ENCODE measurements around the gene ASB1. TPM values are rescaled to one million over a fixed set of nuclear protein-coding genes. Genes with fewer than 3 reads are reported as not detected.

Gene ASB1
- total RNA-seq, 2 donors from 2014 or later: 49.2 to 52.3 TPM

DNA sequence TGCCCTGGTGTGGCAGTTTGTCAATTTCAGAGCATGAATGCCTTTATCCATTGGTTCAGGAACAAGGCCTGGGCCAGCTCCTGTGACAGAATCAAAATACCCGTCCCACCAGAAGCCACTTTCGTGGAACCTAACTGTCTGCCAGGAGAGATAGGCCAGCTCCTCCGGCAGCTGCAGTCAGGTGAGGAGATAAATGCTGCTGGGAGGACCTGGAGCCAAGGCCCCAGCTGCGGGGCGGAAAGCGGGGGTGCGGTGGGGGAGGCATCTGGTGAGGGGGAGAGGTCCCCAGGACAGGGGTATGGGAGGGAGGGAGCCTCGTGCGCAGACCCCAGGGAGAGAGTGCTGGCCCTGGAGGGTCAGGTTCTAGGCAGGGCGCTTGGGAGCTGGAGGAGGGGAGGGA, 4.4 kb upstream of the ASB1 start:
- Mint-ChIP-seq H3K4me1 (ENCODE audit: low read depth) (no peaks in the 10 kb centered on the region), H3K9me3 (no peaks in the 10 kb centered on the region), H3K4me3 (no peak overlapping the region), H3K27me3 (ENCODE audit: low read depth) (no peaks in the 10 kb centered on the region), H3K27ac (no peak overlapping the region), H3K36me3 (ENCODE audit: insufficient read depth in 2 of 2) (peaks cover 0 to 2% of the 10 kb centered on the region in 2 donors)
- DNase-seq (no peak), ATAC-seq (replicated peaks in 1 of 2) (no peak)

DNA sequence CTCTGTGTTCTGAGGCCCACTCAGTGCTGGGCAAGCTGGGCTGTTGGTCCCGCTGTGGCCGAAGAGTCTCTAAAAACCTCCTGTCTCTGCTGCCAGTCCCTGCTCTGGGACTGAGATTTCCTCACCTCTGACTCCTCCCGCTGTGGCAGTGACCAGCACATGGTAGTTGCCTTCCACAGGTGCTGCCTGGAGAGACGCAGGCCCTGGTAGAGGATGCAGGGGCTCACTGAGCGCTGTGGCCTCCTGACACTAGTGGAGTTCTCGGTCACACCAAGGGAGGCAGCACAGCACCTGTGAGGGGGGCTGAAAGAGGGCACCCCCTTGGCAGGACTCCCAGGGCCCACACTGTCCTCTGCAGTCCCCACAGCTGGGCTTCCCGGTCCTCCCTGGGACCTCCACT, 3.8 kb upstream of the ASB1 start:
- Mint-ChIP-seq H3K27ac (no peak overlapping the region), H3K27me3 (ENCODE audit: low read depth) (no peaks in the 10 kb centered on the region), H3K36me3 (ENCODE audit: insufficient read depth in 2 of 2) (peaks cover 0 to 4% of the 10 kb centered on the region in 2 donors), H3K4me1 (ENCODE audit: low read depth) (peaks cover 6% of the 10 kb centered on the region), H3K9me3 (no peaks in the 10 kb centered on the region), H3K4me3 (no peak overlapping the region)
- DNase-seq (no peak), ATAC-seq (replicated peaks in 1 of 2) (no peak)

DNA sequence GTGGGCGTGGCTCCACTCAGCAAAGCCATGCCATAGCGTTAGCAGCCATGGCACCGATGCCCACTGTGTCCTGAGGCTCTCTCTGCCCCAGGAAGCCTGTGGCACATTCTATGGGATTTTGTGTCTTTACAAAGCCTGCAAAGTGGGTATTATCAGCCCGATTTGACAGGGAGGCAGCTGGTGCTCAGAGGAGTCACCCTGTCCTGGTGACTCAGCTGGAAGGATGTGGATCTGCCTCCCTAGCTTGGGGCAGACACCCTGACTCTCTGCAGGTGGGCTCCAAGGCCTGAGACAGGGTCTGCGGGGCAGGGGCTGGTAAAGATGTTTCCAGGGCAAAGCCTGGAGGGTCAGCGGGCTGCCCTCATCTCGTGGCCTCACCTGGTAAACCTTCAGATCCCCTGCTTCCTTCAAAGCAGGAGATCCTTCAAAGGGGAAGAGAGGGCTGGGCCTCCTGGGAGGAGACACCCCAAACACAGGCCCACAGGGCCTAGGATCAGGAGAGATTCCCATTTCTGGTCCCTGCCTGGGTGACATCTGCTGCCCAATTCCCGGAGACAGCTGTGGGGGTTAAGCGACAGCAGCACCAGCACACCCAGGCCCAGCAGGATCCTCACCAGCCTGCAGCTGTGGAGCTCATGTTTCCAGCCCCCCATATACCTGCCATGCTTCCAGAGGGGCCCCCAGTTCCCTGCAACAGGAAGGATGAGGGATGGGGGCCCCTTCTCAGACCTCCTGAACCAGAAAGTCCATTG, 3.0 kb upstream of the ASB1 start:
- Mint-ChIP-seq H3K4me1 (ENCODE audit: low read depth) (peaks cover 14% of the 10 kb centered on the region), H3K9me3 (no peaks in the 10 kb centered on the region), H3K27me3 (ENCODE audit: low read depth) (no peaks in the 10 kb centered on the region), H3K27ac (no peak overlapping the region), H3K4me3 (peak overlapping the region in 1 of 2 donors; percentile 22), H3K36me3 (ENCODE audit: insufficient read depth in 2 of 2) (peaks cover 0 to 5% of the 10 kb centered on the region in 2 donors)
- no peak for ATAC-seq (replicated peaks in 1 of 2)
- DNase-seq: no peak

GRCh38 chr2:238424313-238424700, 2.4 kb upstream of the ASB1 start:
- Mint-ChIP-seq H3K27me3 (ENCODE audit: low read depth) (no peaks in the 10 kb centered on the region), H3K4me1 (ENCODE audit: low read depth) (peaks cover 20% of the 10 kb centered on the region), H3K4me3 (peak overlapping the region in 1 of 2 donors; percentile 22), H3K36me3 (ENCODE audit: insufficient read depth in 2 of 2) (peaks cover 0 to 5% of the 10 kb centered on the region in 2 donors), H3K9me3 (no peaks in the 10 kb centered on the region), H3K27ac (no peak overlapping the region)
- ATAC-seq (replicated peaks in 1 of 2) (no peak), DNase-seq (no peak)

DNA sequence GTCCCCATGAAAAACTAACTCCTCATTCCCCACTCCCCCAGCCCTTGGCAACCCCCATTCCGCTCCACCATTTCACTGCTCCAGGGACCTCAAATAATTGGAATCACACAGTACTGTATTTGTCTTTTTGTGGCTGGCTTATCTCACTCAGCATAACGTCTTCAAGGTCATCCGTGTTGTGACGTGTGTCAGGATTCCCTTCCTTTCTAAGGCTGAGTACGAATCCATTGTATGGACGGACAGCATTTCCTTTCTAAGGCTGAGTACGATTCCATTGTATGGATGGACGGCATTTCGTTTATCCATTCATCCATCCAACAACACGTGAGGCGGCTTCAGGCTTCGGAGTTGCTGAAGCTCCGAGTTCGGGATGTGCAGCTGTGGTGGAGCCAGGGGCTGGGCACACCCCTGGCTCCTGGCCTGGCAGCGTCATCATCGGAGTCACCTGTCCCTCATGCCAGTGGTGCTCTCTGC, 1.2 kb upstream of the ASB1 start:
- Mint-ChIP-seq H3K4me1 (ENCODE audit: low read depth) (peaks cover 30% of the 10 kb centered on the region), H3K4me3 (peak overlapping the region; percentile 90 to 95), H3K27ac (no peak overlapping the region), H3K27me3 (ENCODE audit: low read depth) (no peaks in the 10 kb centered on the region), H3K9me3 (peaks cover 0 to 2% of the 10 kb centered on the region in 2 donors), H3K36me3 (ENCODE audit: insufficient read depth in 2 of 2) (peaks cover 4 to 11% of the 10 kb centered on the region in 2 donors)
- ATAC-seq (replicated peaks in 1 of 2): no peak
- DNase-seq: no peak

DNA sequence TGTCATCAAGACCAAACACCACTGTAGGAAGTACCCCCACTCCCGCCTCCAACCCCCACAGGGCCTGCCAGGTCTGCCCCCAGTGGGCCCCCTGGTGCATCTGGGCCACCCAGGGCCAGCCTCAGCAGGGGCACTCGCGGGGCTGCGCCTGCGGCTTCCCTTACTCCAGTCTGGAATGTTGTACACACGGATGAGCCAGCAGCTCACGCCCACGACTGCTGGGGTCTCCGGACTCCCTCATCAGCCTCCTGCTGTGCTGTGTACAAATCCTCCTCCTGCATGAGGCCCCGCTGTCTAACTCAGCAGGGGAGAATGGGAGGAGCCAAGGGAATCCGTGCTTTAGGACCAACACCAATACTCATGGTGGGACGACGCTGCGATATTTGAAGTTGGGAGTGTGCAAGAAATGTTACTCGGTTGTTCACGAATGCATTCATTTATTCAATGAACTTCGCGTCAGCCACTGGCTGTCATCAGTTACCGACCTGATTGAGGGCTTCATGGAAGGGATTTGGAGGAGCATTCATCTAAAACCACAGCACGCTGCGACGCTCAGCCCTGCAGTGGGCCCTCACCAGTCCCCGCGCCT, 654 bp upstream of the ASB1 start:
- DNase-seq: peak in 1 of 2 donors; percentile 28
- Mint-ChIP-seq H3K9me3 (peaks cover 0 to 2% of the 10 kb centered on the region in 2 donors), H3K4me1 (ENCODE audit: low read depth) (peaks cover 31% of the 10 kb centered on the region), H3K36me3 (ENCODE audit: insufficient read depth in 2 of 2) (peaks cover 4 to 11% of the 10 kb centered on the region in 2 donors), H3K27me3 (ENCODE audit: low read depth) (no peaks in the 10 kb centered on the region), H3K4me3 (peak overlapping the region; percentile 90 to 95), H3K27ac (peak overlapping the region; percentile 84)
- ATAC-seq (replicated peaks in 1 of 2): peak; percentile 16 to 18

DNA sequence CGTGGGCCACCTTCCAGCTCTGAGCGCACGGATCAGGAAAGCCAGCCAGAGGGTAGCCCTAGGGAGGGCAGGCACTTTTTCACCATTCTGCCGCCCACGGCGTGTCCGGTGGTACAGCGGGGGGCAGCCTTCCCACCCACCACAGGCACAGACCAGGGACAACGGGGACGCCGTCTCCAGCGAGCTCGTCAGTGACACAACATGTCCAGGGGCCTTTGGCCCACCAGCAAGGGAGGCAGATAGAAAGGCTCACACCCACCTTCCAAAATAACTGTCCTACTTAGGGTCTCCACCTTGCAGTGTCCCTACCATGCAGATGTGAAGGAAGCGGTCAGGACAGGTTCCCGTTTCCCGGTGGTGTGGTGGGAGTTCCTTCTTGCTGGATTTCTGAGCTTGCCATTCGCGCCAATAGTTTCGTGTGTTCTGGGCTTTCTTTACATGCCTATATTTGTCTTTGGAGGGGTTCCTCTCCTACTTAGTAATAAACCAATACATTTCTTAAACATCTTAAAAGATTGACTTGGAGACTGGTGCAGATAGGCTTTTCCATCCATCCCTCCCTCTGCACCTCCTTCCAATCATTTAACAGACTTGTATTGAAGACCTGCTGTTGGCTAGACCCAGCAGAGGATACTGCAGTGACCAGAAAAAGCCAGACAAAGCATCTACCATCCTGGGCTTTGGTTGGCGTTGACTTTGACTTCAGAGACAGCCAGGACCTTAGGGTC, 872 bp downstream of the ASB1 start:
- Mint-ChIP-seq H3K4me3 (peak overlapping the region; percentile 86 to 90), H3K4me1 (ENCODE audit: low read depth) (peaks cover 37% of the 10 kb centered on the region), H3K36me3 (ENCODE audit: insufficient read depth in 2 of 2) (peaks cover 4 to 11% of the 10 kb centered on the region in 2 donors), H3K27ac (peak overlapping the region; percentile 91), H3K27me3 (ENCODE audit: low read depth) (no peaks in the 10 kb centered on the region), H3K9me3 (peaks cover 0 to 2% of the 10 kb centered on the region in 2 donors)
- no peak for DNase-seq
- ATAC-seq (replicated peaks in 1 of 2): peak; percentile 7 to 21

DNA sequence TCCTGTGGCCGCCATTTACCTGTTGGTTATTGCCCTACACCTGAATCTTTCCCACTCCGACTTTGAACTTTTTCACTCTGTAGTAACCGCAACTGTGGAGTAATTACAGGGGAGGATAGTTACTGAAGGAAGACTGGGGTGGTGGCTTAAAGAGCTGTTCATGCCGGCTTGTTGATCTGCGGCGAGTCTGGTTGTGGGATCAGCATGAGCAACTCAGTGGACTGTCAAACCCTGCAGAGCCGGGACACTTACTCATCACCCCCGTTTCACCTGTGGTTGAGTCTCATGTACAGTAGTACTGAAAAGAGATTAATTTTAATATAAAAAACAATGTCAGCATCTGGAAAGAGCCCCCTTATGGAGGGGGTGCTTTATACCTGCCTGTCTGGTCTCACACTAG, 2.1 kb downstream of the ASB1 start:
- ATAC-seq (replicated peaks in 1 of 2): no peak
- no peak for DNase-seq
- Mint-ChIP-seq H3K27ac (no peak overlapping the region), H3K36me3 (ENCODE audit: insufficient read depth in 2 of 2) (peaks cover 10 to 11% of the 10 kb centered on the region in 2 donors), H3K27me3 (ENCODE audit: low read depth) (no peaks in the 10 kb centered on the region), H3K4me3 (peak overlapping the region; percentile 34 to 86), H3K4me1 (ENCODE audit: low read depth) (peaks cover 43% of the 10 kb centered on the region), H3K9me3 (peaks cover 0 to 2% of the 10 kb centered on the region in 2 donors)

DNA sequence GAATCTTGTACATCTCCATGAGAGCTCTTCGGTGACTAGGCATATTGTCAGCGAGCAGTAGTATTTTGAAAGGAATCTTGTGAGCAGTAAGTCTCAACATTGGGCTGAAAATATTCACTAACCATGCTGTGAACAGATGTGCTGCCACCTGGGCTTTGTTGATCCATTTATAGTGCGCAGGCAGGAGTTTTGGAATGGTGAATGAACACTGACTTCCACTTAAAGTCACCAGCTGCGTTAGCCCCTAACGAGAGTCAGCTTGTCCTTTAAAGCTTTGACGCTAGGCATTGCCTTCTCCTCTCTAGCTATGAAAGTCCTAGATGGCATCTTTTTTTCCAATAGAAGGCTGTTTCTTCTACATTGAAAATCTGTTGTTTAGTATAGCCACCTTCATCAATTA, 4.1 kb downstream of the ASB1 start:
- DNase-seq (no peak), ATAC-seq (replicated peaks in 1 of 2) (no peak)
- H3K9me3 Mint-ChIP-seq: peaks cover 0 to 2% of the 10 kb centered on the region in 2 donors
- no peaks in the 10 kb centered on the region for H3K27me3 Mint-ChIP-seq (ENCODE audit: low read depth)
- peaks cover 10 to 11% of the 10 kb centered on the region in 2 donors for H3K36me3 Mint-ChIP-seq (ENCODE audit: insufficient read depth in 2 of 2)
- H3K4me3 Mint-ChIP-seq: no peak overlapping the region
- H3K27ac Mint-ChIP-seq: no peak overlapping the region
- peaks cover 43% of the 10 kb centered on the region for H3K4me1 Mint-ChIP-seq (ENCODE audit: low read depth)

- H3K4me1 Mint-ChIP-seq (ENCODE audit: low read depth): peaks cover 43% of the 10 kb centered on the region
- no peak overlapping the region for H3K27ac Mint-ChIP-seq
These were observed 4.7 kb downstream of the ASB1 start for GRCh38 chr2:238431456-238431855.

GRCh38 chr2:238433300-238433915, 6.7 kb downstream of the ASB1 start:
- H3K27me3 Mint-ChIP-seq (ENCODE audit: low read depth): no peaks in the 10 kb centered on the region
- H3K27ac Mint-ChIP-seq: peak overlapping the region; percentile 82
- no peak for ATAC-seq (replicated peaks in 1 of 2)
- peaks cover 0 to 2% of the 10 kb centered on the region in 2 donors for H3K9me3 Mint-ChIP-seq
- peaks cover 6 to 22% of the 10 kb centered on the region in 2 donors for H3K36me3 Mint-ChIP-seq (ENCODE audit: insufficient read depth in 2 of 2)
- peaks cover 39% of the 10 kb centered on the region for H3K4me1 Mint-ChIP-seq (ENCODE audit: low read depth)
- DNase-seq: no peak
- no peak overlapping the region for H3K4me3 Mint-ChIP-seq

More at GRCh38 chr2:238431456-238431855, 4.7 kb downstream of the ASB1 start:
- Mint-ChIP-seq H3K36me3 (ENCODE audit: insufficient read depth in 2 of 2) (peaks cover 9 to 14% of the 10 kb centered on the region in 2 donors), H3K27me3 (ENCODE audit: low read depth) (no peaks in the 10 kb centered on the region), H3K9me3 (peaks cover 0 to 2% of the 10 kb centered on the region in 2 donors), H3K4me3 (no peak overlapping the region)
- ATAC-seq (replicated peaks in 1 of 2) (no peak), DNase-seq (no peak)

GRCh38 chr2:238433941-238434845, 7.5 kb downstream of the ASB1 start:
- Mint-ChIP-seq H3K9me3 (peaks cover 0 to 2% of the 10 kb centered on the region in 2 donors), H3K4me3 (no peak overlapping the region), H3K27ac (peak overlapping the region; percentile 6), H3K36me3 (ENCODE audit: insufficient read depth in 2 of 2) (peaks cover 8 to 28% of the 10 kb centered on the region in 2 donors), H3K27me3 (ENCODE audit: low read depth) (no peaks in the 10 kb centered on the region), H3K4me1 (ENCODE audit: low read depth) (peaks cover 39% of the 10 kb centered on the region)
- ATAC-seq (replicated peaks in 1 of 2) (no peak), DNase-seq (no peak)

Measured in activated T-cell treated with anti-CD3 and anti-CD28 coated beads, Interleukin-2, amount 50 U/mL, for 72 hours (primary cell).